IMR-90 (cell line): ENCODE results near the gene POLR1H. TPM values are rescaled to one million over a fixed set of nuclear protein-coding genes. Genes with fewer than 3 reads are reported as not detected.
A peak's percentile ranks its signal among the peaks of the same experiment; 100 is the strongest.
"Not testable (repeated sequence)": the region's sequence is repeated elsewhere in the genome, so short reads cannot be mapped to it uniquely, and the experiment has no call there.

ENCODE experiments used
- ATAC-seq: fragments of 200-7000 bp; cut with Tn5 transposase; 2 replicates; pipeline ENCODE4 v1.9.1; 2020; ENCODE audit warnings: low read depth, mild to moderate bottlenecking, moderate library complexity
- BruUV-seq: library from RNA; stranded (reverse); fragments of 400-500 nt; replicated peaks from 2 replicates; lab custom pipeline; 2021; lab: Mats Ljungman, UMichigan
- CTCF ChIA-PET: fragments of 300-600 bp; formaldehyde crosslinking; extraction: SDS; loops from one replicate; lab custom pipeline; 2021; ENCODE audit warnings: antibody characterized with exemption; lab: Yijun Ruan, JAX
- POLR2A ChIA-PET: fragments of 300-600 bp; sonication (Branson Sonifier 250); formaldehyde crosslinking; loops from one replicate; lab custom pipeline; 2022; ENCODE audit warnings: antibody characterized with exemption; ENCODE audit not compliant: unreplicated experiment; lab: Charles Lee
- DNase-seq: peaks from one replicate; pipeline ENCODE4 v3.0.0; 2013
- H2AFZ ChIP-seq: replicated peaks from 2 replicates; pipeline ENCODE3; 2013; ENCODE audit warnings: low read length, mild to moderate bottlenecking; ENCODE audit not compliant: poor library complexity
- H2AK5ac ChIP-seq: 2 replicates; pipeline ENCODE4 v1.6.1; 2013; ENCODE audit warnings: low read depth, low read length, inconsistent platforms
- H2AK9ac ChIP-seq: replicated peaks from 2 replicates; pipeline ENCODE3; 2013; ENCODE audit warnings: mild to moderate bottlenecking, low read depth, low read length, moderate library complexity; ENCODE audit not compliant: poor library complexity
- H2BK120ac ChIP-seq: 2 replicates; pipeline ENCODE4 v1.6.1; 2013; ENCODE audit warnings: low read depth, low read length, inconsistent platforms
- H2BK15ac ChIP-seq: 3 replicates; pipeline ENCODE4 v1.6.1; 2013; ENCODE audit warnings: low read depth, low read length, inconsistent platforms
- H2BK20ac ChIP-seq: 2 replicates; pipeline ENCODE4 v1.6.1; 2013; ENCODE audit warnings: low read depth, mild to moderate bottlenecking, inconsistent platforms, low read length, moderate library complexity
- H2BK5ac ChIP-seq: 2 replicates; pipeline ENCODE4 v1.6.1; 2013; ENCODE audit warnings: mild to moderate bottlenecking, low read depth, low read length, inconsistent platforms; ENCODE audit not compliant: poor library complexity, severe bottlenecking
- H3K14ac ChIP-seq: replicated peaks from 2 replicates; pipeline ENCODE4 v1.6.1; 2013; ENCODE audit warnings: low read depth, low read length, inconsistent platforms
- H3K18ac ChIP-seq: 2 replicates; pipeline ENCODE4 v1.6.1; 2013; ENCODE audit warnings: low read depth, low read length, control low read depth
- H3K23ac ChIP-seq: 2 replicates; pipeline ENCODE4 v1.6.1; 2013; ENCODE audit warnings: low read depth, low read length, inconsistent platforms
- H3K27ac ChIP-seq: 2 replicates; pipeline ENCODE4 v1.5.1; 2013; ENCODE audit warnings: mild to moderate bottlenecking, control low read depth, low read length; ENCODE audit not compliant: insufficient read depth
- H3K27me3 ChIP-seq: 2 replicates; pipeline ENCODE4 v1.6.1; 2013; ENCODE audit warnings: low read length; ENCODE audit not compliant: control insufficient read depth, insufficient read depth
- H3K36me3 ChIP-seq: 2 replicates; pipeline ENCODE4 v1.6.1; 2013; ENCODE audit warnings: low read length, mixed read lengths; ENCODE audit not compliant: control insufficient read depth, insufficient read depth
- H3K4ac ChIP-seq: 2 replicates; pipeline ENCODE4 v1.6.1; 2013; ENCODE audit warnings: low read depth, low read length, inconsistent platforms
- H3K4me1 ChIP-seq: 2 replicates; pipeline ENCODE4 v1.6.1; 2013; ENCODE audit warnings: low read length, mixed read lengths; ENCODE audit not compliant: control insufficient read depth, insufficient read depth
- H3K4me2 ChIP-seq: 2 replicates; pipeline ENCODE4 v1.6.1; 2013; ENCODE audit warnings: low read depth, mild to moderate bottlenecking, control low read depth, low read length, moderate library complexity
- H3K4me3 ChIP-seq: 2 replicates; pipeline ENCODE4 v1.5.1; 2013; ENCODE audit warnings: low read depth, mild to moderate bottlenecking, control low read depth, low read length, moderate library complexity; ENCODE audit not compliant: insufficient read depth
- H3K56ac ChIP-seq: 2 replicates; pipeline ENCODE4 v1.6.1; 2013; ENCODE audit warnings: low read length, inconsistent platforms; ENCODE audit not compliant: insufficient read depth; ENCODE audit errors: extremely low read depth
- H3K79me1 ChIP-seq, 2 experiments: 2 replicates each; pipeline ENCODE4 v1.6.1; 2013; ENCODE audit warnings: low read length in 2 of 2, inconsistent platforms in 1 of 2, low read depth in 1 of 2
- H3K9ac ChIP-seq: 2 replicates; pipeline ENCODE4 v1.6.1; 2013; ENCODE audit warnings: low read depth, low read length, control low read depth
- H3K9me1 ChIP-seq: 2 replicates; pipeline ENCODE4 v1.6.1; 2013; ENCODE audit warnings: low read length, inconsistent platforms; ENCODE audit not compliant: insufficient read depth
- H3K9me3 ChIP-seq: 2 replicates; pipeline ENCODE4 v1.6.1; 2013; ENCODE audit warnings: low read length; ENCODE audit not compliant: control insufficient read depth, insufficient read depth
- H4K20me1 ChIP-seq: 2 replicates; pipeline ENCODE4 v1.6.1; 2013; ENCODE audit warnings: low read length, inconsistent platforms; ENCODE audit not compliant: insufficient read depth
- H4K5ac ChIP-seq: 2 replicates; pipeline ENCODE4 v1.6.1; 2013; ENCODE audit warnings: mild to moderate bottlenecking, low read depth, low read length, control low read depth
- H4K8ac ChIP-seq, 2 experiments: 2 replicates each; pipeline ENCODE4 v1.6.1; 2013; ENCODE audit warnings: low read depth in 2 of 2, low read length in 2 of 2, control low read depth in 1 of 2, inconsistent platforms in 1 of 2
- H4K91ac ChIP-seq: 2 replicates; pipeline ENCODE4 v1.6.1; 2013; ENCODE audit warnings: low read depth, low read length, inconsistent platforms; ENCODE audit not compliant: insufficient read depth
- CEBPB ChIP-seq: IDR thresholded peaks from 2 replicates; pipeline ENCODE4 v1.6.1; 2012; ENCODE audit warnings: low read depth, low read length, improper control_type of control experiment
- FOS ChIP-seq: fragments of 150-350 bp; IDR thresholded peaks from 2 replicates; pipeline ENCODE4 v1.6.1; 2016; ENCODE audit warnings: low read depth, low read length
- WGBS, 2 experiments: methylation state at CpG; one replicate each; pipeline versions ENCODE4 v1.1.5 to v1.1.7; 2013; ENCODE audit warnings: missing lambda C conversion rate in 2 of 2; ENCODE audit not compliant: insufficient read length in 1 of 2; ENCODE audit errors: extremely low coverage in 2 of 2; 5-methylcytosine and 5-hydroxymethylcytosine counted together
- dilution Hi-C: fragments of 300-500 bp; cut with HindIII; formaldehyde crosslinking; loops from one replicate; pipeline ENCODE4 v1.14.3; 2018; ENCODE audit warnings: low sequenced_read_pairs; ENCODE audit not compliant: unreplicated experiment
- in situ Hi-C: fragments of 300-500 bp; cut with MboI; formaldehyde crosslinking; loops from 3 replicates; pipeline ENCODE4 v1.14.3; 2019; ENCODE audit warnings: low sequenced_read_pairs, inconsistent platforms, mixed read lengths
- intact Hi-C: fragments of 100-400 bp; cut with micrococcal nuclease; formaldehyde crosslinking; loops from 2 replicates; pipeline ENCODE4 v1.10.0; 2022
- polyA plus RNA-seq, 3 experiments: library from polyadenylated mRNA; depleted of rRNA; stranded (reverse); fragments of >200 nt; gene quantifications; 2 replicates each; pipeline ENCODE4 v1.2.3, GENCODE V29; 2012; ENCODE audit warnings: low replicate concordance in 1 of 3
- total RNA-seq: library from RNA; depleted of rRNA; stranded (reverse); fragments of >200 nt; gene quantifications from 2 replicates; pipeline ENCODE4 v1.2.3, GENCODE V29; 2012

The POLR1H gene
- total and polyA plus RNA-seq, 2 of the 4 experiments (the other 2 are of a cell fraction) = 24.6 to 34.6 TPM

- intact Hi-C loops = loop anchor here (5.0 kb wide), 1 partner anchor 1571 kb away; no protein-coding TSS in a partner anchor
- H3K27ac ChIP-seq, H4K20me1 ChIP-seq, H3K4me1 ChIP-seq, H3K4ac ChIP-seq, H3K23ac ChIP-seq, H2BK120ac ChIP-seq, H2BK5ac ChIP-seq, H3K14ac ChIP-seq, H3K27me3 ChIP-seq, H2AFZ ChIP-seq, H4K5ac ChIP-seq, H3K56ac ChIP-seq, H3K4me2 ChIP-seq, H3K4me3 ChIP-seq, H2BK15ac ChIP-seq, H2AK5ac ChIP-seq, H4K8ac ChIP-seq, H3K18ac ChIP-seq, H2AK9ac ChIP-seq, H2BK20ac ChIP-seq, H4K91ac ChIP-seq, dilution Hi-C loops, in situ Hi-C loops, H3K9ac ChIP-seq, H3K9me3 ChIP-seq, H3K36me3 ChIP-seq, H3K79me1 ChIP-seq, BruUV-seq, H3K9me1 ChIP-seq, POLR2A ChIA-PET: not testable (repeated sequence)
- peak; percentile 78 for DNase-seq
- no CpG with 5 or more reads among the region's 5 CpGs for WGBS, 2 experiments
- peak; percentile 95 for ATAC-seq
- TF ChIP-seq FOS = peak; percentile 12; the same call in 1 of the 2 replicates
- peak; percentile 76 for TF ChIP-seq CEBPB
- CTCF ChIA-PET = interaction anchor here (1.1 kb wide), 1 partner anchor 9 kb away, joined by 3 read pairs; no protein-coding TSS in a partner anchor
These were observed 27.6 kb upstream of the POLR1H start for GRCh38 chr6:30033440-30033839.
